ENCODE results near the gene ANO2. TPM values are rescaled to one million over a fixed set of nuclear protein-coding genes. Genes with fewer than 3 reads are reported as not detected.
A peak's percentile ranks its signal among the peaks of the same experiment; 100 is the strongest.

The ANO2 gene
- total RNA-seq, 6 experiments from 2014 or later, result 0.15 to 0.51 (median 0.25) TPM; not detected in 3

- H3K9me3 Mint-ChIP-seq, result no peaks in the 10 kb centered on the region
- no peaks in the 10 kb centered on the region for H3K4me1 Mint-ChIP-seq (ENCODE audit: low read depth)
- TF ChIP-seq, protein P1, sequence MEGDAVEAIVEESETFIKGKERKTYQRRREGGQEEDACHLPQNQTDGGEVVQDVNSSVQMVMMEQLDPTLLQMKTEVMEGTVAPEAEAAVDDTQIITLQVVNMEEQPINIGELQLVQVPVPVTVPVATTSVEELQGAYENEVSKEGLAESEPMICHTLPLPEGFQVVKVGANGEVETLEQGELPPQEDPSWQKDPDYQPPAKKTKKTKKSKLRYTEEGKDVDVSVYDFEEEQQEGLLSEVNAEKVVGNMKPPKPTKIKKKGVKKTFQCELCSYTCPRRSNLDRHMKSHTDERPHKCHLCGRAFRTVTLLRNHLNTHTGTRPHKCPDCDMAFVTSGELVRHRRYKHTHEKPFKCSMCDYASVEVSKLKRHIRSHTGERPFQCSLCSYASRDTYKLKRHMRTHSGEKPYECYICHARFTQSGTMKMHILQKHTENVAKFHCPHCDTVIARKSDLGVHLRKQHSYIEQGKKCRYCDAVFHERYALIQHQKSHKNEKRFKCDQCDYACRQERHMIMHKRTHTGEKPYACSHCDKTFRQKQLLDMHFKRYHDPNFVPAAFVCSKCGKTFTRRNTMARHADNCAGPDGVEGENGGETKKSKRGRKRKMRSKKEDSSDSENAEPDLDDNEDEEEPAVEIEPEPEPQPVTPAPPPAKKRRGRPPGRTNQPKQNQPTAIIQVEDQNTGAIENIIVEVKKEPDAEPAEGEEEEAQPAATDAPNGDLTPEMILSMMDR (IDR thresholded peaks at IDR 0.05), result no peak
- DNase-seq, result no peak
- no peak overlapping the region for H3K27ac Mint-ChIP-seq
- no peaks in the 10 kb centered on the region for H3K36me3 Mint-ChIP-seq (ENCODE audit: low read depth)
- no peak overlapping the region for H3K4me3 Mint-ChIP-seq
- peaks cover 21% of the 10 kb centered on the region for H3K27me3 Mint-ChIP-seq (ENCODE audit: insufficient read depth)
These were observed 147.4 kb downstream of the ANO2 start for GRCh38 chr12:5797661-5798060.

- H3K9me3 Mint-ChIP-seq, result no peaks in the 10 kb centered on the region
- no peak overlapping the region for H3K27ac Mint-ChIP-seq
- H3K27me3 Mint-ChIP-seq (ENCODE audit: insufficient read depth), result peaks cover 15% of the 10 kb centered on the region
- TF ChIP-seq, protein P1 (IDR thresholded peaks at IDR 0.05), result no peak
- H3K4me3 Mint-ChIP-seq, result no peak overlapping the region
- DNase-seq, result no peak
- no peaks in the 10 kb centered on the region for H3K36me3 Mint-ChIP-seq (ENCODE audit: low read depth)
- H3K4me1 Mint-ChIP-seq (ENCODE audit: low read depth), result no peaks in the 10 kb centered on the region
These were observed 148.2 kb downstream of the ANO2 start for GRCh38 chr12:5796959-5797225.

GRCh38 chr12:5796171-5796958, 148.7 kb downstream of the ANO2 start:
- Mint-ChIP-seq H3K36me3 (ENCODE audit: low read depth) (no peaks in the 10 kb centered on the region), H3K4me1 (ENCODE audit: low read depth) (no peaks in the 10 kb centered on the region), H3K27me3 (ENCODE audit: insufficient read depth) (peaks cover 13% of the 10 kb centered on the region), H3K27ac (no peak overlapping the region), H3K9me3 (no peaks in the 10 kb centered on the region), H3K4me3 (no peak overlapping the region)
- DNase-seq, result no peak
- TF ChIP-seq, protein P1 (IDR thresholded peaks at IDR 0.05), result peak; percentile 76

DNA sequence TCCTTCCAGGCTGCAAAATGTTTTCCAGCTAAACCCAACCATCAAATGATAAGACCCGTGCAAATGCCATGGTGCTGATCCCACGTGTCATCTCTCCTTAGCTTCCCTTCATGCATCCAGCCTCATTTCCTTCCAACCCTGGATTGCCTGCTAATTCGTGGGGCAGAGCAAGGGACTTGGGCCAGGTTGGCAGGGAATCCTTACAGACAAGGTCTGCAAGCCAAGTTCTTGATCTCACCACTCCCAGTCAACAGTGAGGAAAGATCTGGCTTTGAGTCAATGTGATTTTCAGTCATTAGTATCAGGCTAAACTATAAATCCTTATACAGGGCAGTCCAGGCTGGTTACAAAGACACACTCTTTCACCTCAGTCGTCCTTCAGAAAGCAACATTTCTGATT, 150.9 kb downstream of the ANO2 start:
- no peaks in the 10 kb centered on the region for H3K9me3 Mint-ChIP-seq
- TF ChIP-seq, protein P1 (IDR thresholded peaks at IDR 0.05), result no peak
- H3K36me3 Mint-ChIP-seq (ENCODE audit: low read depth), result no peaks in the 10 kb centered on the region
- no peak overlapping the region for H3K4me3 Mint-ChIP-seq
- no peak overlapping the region for H3K27ac Mint-ChIP-seq
- H3K4me1 Mint-ChIP-seq (ENCODE audit: low read depth), result no peaks in the 10 kb centered on the region; the same call in 1 of the 2 replicates
- peaks cover 13% of the 10 kb centered on the region for H3K27me3 Mint-ChIP-seq (ENCODE audit: insufficient read depth)
- DNase-seq, result no peak

- peaks cover 5% of the 10 kb centered on the region; the same call in 1 of the 2 replicates for H3K9me3 Mint-ChIP-seq
- no peaks in the 10 kb centered on the region for H3K36me3 Mint-ChIP-seq (ENCODE audit: low read depth)
- H3K27ac Mint-ChIP-seq, result no peak overlapping the region
- TF ChIP-seq, protein P1 (IDR thresholded peaks at IDR 0.05), result no peak
- no peaks in the 10 kb centered on the region; the same call in 1 of the 2 replicates for H3K4me1 Mint-ChIP-seq (ENCODE audit: low read depth)
- H3K27me3 Mint-ChIP-seq (ENCODE audit: insufficient read depth), result peaks cover 19% of the 10 kb centered on the region
- DNase-seq, result no peak
- no peak overlapping the region for H3K4me3 Mint-ChIP-seq
These were observed 152.7 kb downstream of the ANO2 start for GRCh38 chr12:5792343-5792742.

All from HFFc6 (cell line).